ENCODE measurements around the gene CPN1.
"Not testable (repeated sequence)": the region's sequence is repeated elsewhere in the genome, so short reads cannot be mapped to it uniquely, and the experiment has no call there.

- not testable (repeated sequence) for TF ChIP-seq CTCF (IDR thresholded peaks at IDR 0.05 in 2 of 3, conservative IDR thresholded peaks at IDR 0.05 in 1 of 3; ENCODE audit: control insufficient read depth in 2 of 3, extremely low read depth in 1 of 3, insufficient read depth in 1 of 3, low read depth in 3 of 3, low read length in 3 of 3); CBX3 (IDR thresholded peaks at IDR 0.05; ENCODE audit: borderline replicate concordance, low read depth); EZH2 (IDR thresholded peaks at IDR 0.05; ENCODE audit: borderline replicate concordance, control insufficient read depth, low read depth, low read length)
These were observed 69.8 kb downstream of the CPN1 start for GRCh38 chr10:100011906-100012305.

Data from GM12878 (cell line).